Liver (tissue), 9 donors: ENCODE measurements around the gene SLC26A5. TPM values are rescaled to one million over a fixed set of nuclear protein-coding genes. Genes with fewer than 3 reads are reported as not detected.

ENCODE experiments used
- DNase-seq: peaks from one replicate; pipeline ENCODE4 v3.0.0-alpha.2; 2017; ENCODE audit warnings: low spot score
- H3K27ac ChIP-seq, 2 donors: one replicate each; pipeline ENCODE4 v1.7.0; 2013; ENCODE audit warnings: inconsistent platforms in 2 of 2, low read length in 2 of 2, control low read depth in 1 of 2, low read depth in 1 of 2, mild to moderate bottlenecking in 1 of 2
- H3K27me3 ChIP-seq, 4 donors: one replicate each; pipeline versions ENCODE4 v1.6.1 to v1.7.0; 2013; ENCODE audit warnings: low read length in 3 of 4, inconsistent platforms in 1 of 4, mild to moderate bottlenecking in 1 of 4, moderate library complexity in 1 of 4; ENCODE audit not compliant: control insufficient read depth in 4 of 4, insufficient read depth in 4 of 4
- H3K36me3 ChIP-seq, 4 donors: one replicate each; pipeline versions ENCODE4 v1.6.1 to v1.7.0; 2013; ENCODE audit warnings: low read length in 3 of 4, mild to moderate bottlenecking in 3 of 4, low read depth in 1 of 4, moderate library complexity in 1 of 4; ENCODE audit not compliant: control insufficient read depth in 4 of 4, insufficient read depth in 3 of 4
- H3K4me1 ChIP-seq, 4 donors: one replicate each; pipeline versions ENCODE4 v1.6.1 to v1.7.0; 2013; ENCODE audit warnings: low read length in 3 of 4, mild to moderate bottlenecking in 3 of 4, moderate library complexity in 1 of 4; ENCODE audit not compliant: control insufficient read depth in 4 of 4, insufficient read depth in 4 of 4
- H3K4me3 ChIP-seq, 3 donors: one replicate each; pipeline versions ENCODE4 v1.6.1 to v1.7.0; 2013; ENCODE audit warnings: low read length in 3 of 3, control low read depth in 1 of 3, low read depth in 1 of 3, mild to moderate bottlenecking in 1 of 3
- H3K9ac ChIP-seq, 2 donors: one replicate each; pipeline ENCODE4 v1.7.0; 2013; ENCODE audit warnings: low read length in 2 of 2, mild to moderate bottlenecking in 2 of 2, moderate library complexity in 2 of 2, control low read depth in 1 of 2, low read depth in 1 of 2
- H3K9me3 ChIP-seq, 4 donors: one replicate each; pipeline versions ENCODE4 v1.6.1 to v1.7.0; 2013; ENCODE audit warnings: low read length in 3 of 4; ENCODE audit not compliant: control insufficient read depth in 4 of 4
- EGR1 ChIP-seq, 2 donors: IDR thresholded peaks; 2 replicates each; pipeline ENCODE4 v1.6.1; 2016 to 2018; ENCODE audit warnings: antibody characterized with exemption in 2 of 2, low read depth in 2 of 2
- FOXA1 ChIP-seq: IDR thresholded peaks from 2 replicates; pipeline ENCODE4 v1.6.1; 2016; ENCODE audit warnings: antibody characterized with exemption
- FOXA2 ChIP-seq: IDR thresholded peaks from 2 replicates; pipeline ENCODE4 v1.6.1; 2016; ENCODE audit warnings: antibody characterized with exemption
- GABPA ChIP-seq, 2 donors: IDR thresholded peaks in 1 of 2; conservative IDR thresholded peaks in 1 of 2; 2 replicates each; pipeline ENCODE4 v1.6.1; 2016; ENCODE audit warnings: antibody characterized with exemption in 2 of 2, mild to moderate bottlenecking in 1 of 2, moderate library complexity in 1 of 2
- HNF4A ChIP-seq, 2 donors: conservative IDR thresholded peaks; 2 replicates each; pipeline ENCODE4 v1.6.1; 2016; ENCODE audit warnings: antibody characterized with exemption in 2 of 2, mild to moderate bottlenecking in 2 of 2
- HNF4G ChIP-seq: IDR thresholded peaks from 2 replicates; pipeline ENCODE4 v1.6.1; 2016; ENCODE audit warnings: antibody characterized with exemption
- JUND ChIP-seq, 2 donors: IDR thresholded peaks; 2 replicates each; pipeline ENCODE4 v1.6.1; 2016; ENCODE audit warnings: antibody characterized with exemption in 2 of 2
- MAX ChIP-seq: IDR thresholded peaks from 2 replicates; pipeline ENCODE4 v1.6.1; 2016; ENCODE audit warnings: antibody characterized with exemption
- NR2F2 ChIP-seq: IDR thresholded peaks from 2 replicates; pipeline ENCODE4 v1.6.1; 2016; ENCODE audit warnings: antibody characterized with exemption
- RAD21 ChIP-seq, 2 donors: IDR thresholded peaks; 2 replicates each; pipeline ENCODE4 v1.6.1; 2016; ENCODE audit warnings: antibody characterized with exemption in 2 of 2, mild to moderate bottlenecking in 2 of 2
- REST ChIP-seq: IDR thresholded peaks from 2 replicates; pipeline ENCODE4 v1.6.1; 2016; ENCODE audit warnings: antibody characterized with exemption, mild to moderate bottlenecking
- RXRA ChIP-seq, 2 donors: IDR thresholded peaks; 2 replicates each; pipeline ENCODE4 v1.6.1; 2017 to 2018; ENCODE audit warnings: antibody characterized with exemption in 2 of 2, mild to moderate bottlenecking in 1 of 2
- SP1 ChIP-seq: IDR thresholded peaks from 2 replicates; pipeline ENCODE4 v1.6.1; 2018; ENCODE audit warnings: antibody characterized with exemption, mild to moderate bottlenecking
- TAF1 ChIP-seq: conservative IDR thresholded peaks from 2 replicates; pipeline ENCODE4 v1.6.1; 2016; ENCODE audit warnings: antibody characterized with exemption, mild to moderate bottlenecking
- YY1 ChIP-seq: IDR thresholded peaks from 2 replicates; pipeline ENCODE4 v1.6.1; 2016; ENCODE audit warnings: antibody characterized with exemption, mild to moderate bottlenecking
- WGBS: extraction: QIAGEN DNeasy Blood & Tissue Kit; methylation state at CpG from one replicate; pipeline ENCODE4 v1.1.7; 2013; 5-methylcytosine and 5-hydroxymethylcytosine counted together
- polyA plus RNA-seq, 2 donors: library from polyadenylated mRNA; stranded (reverse) in 1 of 2; unstranded in 1 of 2; fragments of 200-250 nt in 1 of 2; fragments of >200 nt in 1 of 2; fragmentation: Nextera tagmentation in 1 of 2; extraction: Ambion mirVana in 1 of 2; gene quantifications; one replicate each; pipeline versions ENCODE4 v1.2.1 to v1.2.3, GENCODE V29; 2013 to 2015
- total RNA-seq, 2 donors: library from RNA; depleted of rRNA; stranded (reverse); fragments of >200 nt; gene quantifications; one replicate each; pipeline ENCODE4 v1.2.3, GENCODE V29; 2014
- TF ChIP-seq, protein P1 (sequence below): IDR thresholded peaks from 2 replicates; pipeline ENCODE4 v1.6.1; 2016; ENCODE audit warnings: antibody characterized with exemption
- TF ChIP-seq, protein P2 (sequence below): IDR thresholded peaks from 2 replicates; pipeline ENCODE4 v1.6.1; 2016; ENCODE audit warnings: antibody characterized with exemption
- TF ChIP-seq, protein P3 (sequence below): fragments of 150-350 bp; IDR thresholded peaks from 2 replicates; pipeline ENCODE4 v1.5.1; 2017; ENCODE audit warnings: improper control_type of control experiment, low read depth, low read length; ENCODE audit not compliant: missing input control
- donor health status: healthy.
- donor health status: healthy.
- donor health status: healthy.
- donor health status: healthy.
- donor health status: healthy.

SLC26A5 gene
- total and polyA plus RNA-seq, 4 donors: 0.09 to 1.1 (median 0.45) TPM

DNA sequence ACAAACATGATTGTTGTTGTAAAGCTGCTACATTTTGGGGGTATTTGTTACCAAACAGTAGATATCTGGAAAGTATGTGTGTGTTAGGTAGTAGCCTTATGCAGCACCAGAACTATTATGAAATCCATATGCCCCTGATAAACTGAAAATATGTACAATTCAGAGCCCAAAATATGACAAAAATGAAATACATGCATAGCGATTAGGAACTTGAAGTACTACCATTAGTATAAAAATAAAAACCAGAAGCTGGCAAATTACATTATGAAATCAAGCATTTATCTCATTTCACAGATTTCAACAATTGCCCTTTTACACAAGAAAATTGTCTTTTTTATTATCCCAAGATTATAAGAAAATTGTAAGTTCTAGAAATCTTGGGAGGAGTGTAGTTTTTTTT lies 33.9 kb downstream of the SLC26A5 start:
- no peak for DNase-seq
- TF ChIP-seq FOXA2: no peak
- no peak for TF ChIP-seq TAF1
- no peak for TF ChIP-seq HNF4A (conservative IDR thresholded peaks at IDR 0.05)
- no peak for TF ChIP-seq RAD21 (IDR thresholded peaks at IDR 0.05)
- TF ChIP-seq FOXA1: no peak
- TF ChIP-seq, protein P1, sequence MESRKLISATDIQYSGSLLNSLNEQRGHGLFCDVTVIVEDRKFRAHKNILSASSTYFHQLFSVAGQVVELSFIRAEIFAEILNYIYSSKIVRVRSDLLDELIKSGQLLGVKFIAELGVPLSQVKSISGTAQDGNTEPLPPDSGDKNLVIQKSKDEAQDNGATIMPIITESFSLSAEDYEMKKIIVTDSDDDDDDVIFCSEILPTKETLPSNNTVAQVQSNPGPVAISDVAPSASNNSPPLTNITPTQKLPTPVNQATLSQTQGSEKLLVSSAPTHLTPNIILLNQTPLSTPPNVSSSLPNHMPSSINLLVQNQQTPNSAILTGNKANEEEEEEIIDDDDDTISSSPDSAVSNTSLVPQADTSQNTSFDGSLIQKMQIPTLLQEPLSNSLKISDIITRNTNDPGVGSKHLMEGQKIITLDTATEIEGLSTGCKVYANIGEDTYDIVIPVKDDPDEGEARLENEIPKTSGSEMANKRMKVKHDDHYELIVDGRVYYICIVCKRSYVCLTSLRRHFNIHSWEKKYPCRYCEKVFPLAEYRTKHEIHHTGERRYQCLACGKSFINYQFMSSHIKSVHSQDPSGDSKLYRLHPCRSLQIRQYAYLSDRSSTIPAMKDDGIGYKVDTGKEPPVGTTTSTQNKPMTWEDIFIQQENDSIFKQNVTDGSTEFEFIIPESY: no peak
- no peak for TF ChIP-seq MAX
- no peak for TF ChIP-seq SP1
- TF ChIP-seq RXRA (IDR thresholded peaks at IDR 0.05): no peak
- no peak for TF ChIP-seq JUND (IDR thresholded peaks at IDR 0.05)
- TF ChIP-seq YY1: no peak
- TF ChIP-seq, protein P2, sequence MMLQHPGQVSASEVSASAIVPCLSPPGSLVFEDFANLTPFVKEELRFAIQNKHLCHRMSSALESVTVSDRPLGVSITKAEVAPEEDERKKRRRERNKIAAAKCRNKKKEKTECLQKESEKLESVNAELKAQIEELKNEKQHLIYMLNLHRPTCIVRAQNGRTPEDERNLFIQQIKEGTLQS: no peak
- no peak for TF ChIP-seq HNF4G
- TF ChIP-seq GABPA (IDR thresholded peaks at IDR 0.05 in 1 of 2, conservative IDR thresholded peaks at IDR 0.05 in 1 of 2): no peak
- no peak for TF ChIP-seq REST
- TF ChIP-seq, protein P3, sequence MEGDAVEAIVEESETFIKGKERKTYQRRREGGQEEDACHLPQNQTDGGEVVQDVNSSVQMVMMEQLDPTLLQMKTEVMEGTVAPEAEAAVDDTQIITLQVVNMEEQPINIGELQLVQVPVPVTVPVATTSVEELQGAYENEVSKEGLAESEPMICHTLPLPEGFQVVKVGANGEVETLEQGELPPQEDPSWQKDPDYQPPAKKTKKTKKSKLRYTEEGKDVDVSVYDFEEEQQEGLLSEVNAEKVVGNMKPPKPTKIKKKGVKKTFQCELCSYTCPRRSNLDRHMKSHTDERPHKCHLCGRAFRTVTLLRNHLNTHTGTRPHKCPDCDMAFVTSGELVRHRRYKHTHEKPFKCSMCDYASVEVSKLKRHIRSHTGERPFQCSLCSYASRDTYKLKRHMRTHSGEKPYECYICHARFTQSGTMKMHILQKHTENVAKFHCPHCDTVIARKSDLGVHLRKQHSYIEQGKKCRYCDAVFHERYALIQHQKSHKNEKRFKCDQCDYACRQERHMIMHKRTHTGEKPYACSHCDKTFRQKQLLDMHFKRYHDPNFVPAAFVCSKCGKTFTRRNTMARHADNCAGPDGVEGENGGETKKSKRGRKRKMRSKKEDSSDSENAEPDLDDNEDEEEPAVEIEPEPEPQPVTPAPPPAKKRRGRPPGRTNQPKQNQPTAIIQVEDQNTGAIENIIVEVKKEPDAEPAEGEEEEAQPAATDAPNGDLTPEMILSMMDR: no peak
- TF ChIP-seq NR2F2: no peak
- no peak for TF ChIP-seq EGR1 (IDR thresholded peaks at IDR 0.05; ENCODE audit: low read depth in 2 of 2)
- 92% methylated on average over 1 of the region's 1 CpG for WGBS
- no peak overlapping the region for H3K4me3 ChIP-seq
- no peak overlapping the region for H3K27ac ChIP-seq
- H3K4me1 ChIP-seq: no peaks in the 10 kb centered on the region
- H3K36me3 ChIP-seq: no peaks in the 10 kb centered on the region
- H3K9ac ChIP-seq: no peak overlapping the region
- H3K9me3 ChIP-seq: no peaks in the 10 kb centered on the region
- no peaks in the 10 kb centered on the region for H3K27me3 ChIP-seq
